Stimulated activated CD4-positive, alpha-beta T cell treated with anti-CD3 and anti-CD28 coated beads, Interleukin-1b, Interleukin-23, amount 100 ng/mL, for 1 hour (primary cell): ENCODE measurements around the gene ZMYM4.
"Not testable (repeated sequence)": the region's sequence is repeated elsewhere in the genome, so short reads cannot be mapped to it uniquely, and the experiment has no call there.

ENCODE experiments used
- DNase-seq, 2 donors: peaks; one replicate each; pipeline ENCODE4 v3.0.0-alpha.2; 2020; ENCODE audit warnings: low read depth in 2 of 2

ZMYM4 gene

GRCh38 chr1:35453031-35453430 is 184.5 kb downstream of the ZMYM4 start:
- DNase-seq: no peak

- DNase-seq: no peak
Measured at GRCh38 chr1:35454176-35454575, 185.7 kb downstream of the ZMYM4 start.

- no peak for DNase-seq
Measured at GRCh38 chr1:35454616-35455015, 186.1 kb downstream of the ZMYM4 start.

- no peak for DNase-seq
Measured at GRCh38 chr1:35460796-35461195, 192.3 kb downstream of the ZMYM4 start.

- no peak for DNase-seq
Measured at GRCh38 chr1:35461966-35462651, 193.6 kb downstream of the ZMYM4 start.

GRCh38 chr1:35463232-35463631 is 194.7 kb downstream of the ZMYM4 start:
- DNase-seq: no peak

GRCh38 chr1:35463749-35464148 is 195.2 kb downstream of the ZMYM4 start:
- DNase-seq: not testable (repeated sequence)

- DNase-seq: no peak
Measured at GRCh38 chr1:35466120-35466519, 197.6 kb downstream of the ZMYM4 start.

GRCh38 chr1:35470977-35471613 is 202.6 kb downstream of the ZMYM4 start:
- no peak for DNase-seq
